Cardiac muscle cell (in vitro differentiated cells and primary cell): Measurements from ENCODE around the gene PRRG4. TPM values are rescaled to one million over a fixed set of nuclear protein-coding genes. Genes with fewer than 3 reads are reported as not detected.

Source experiments
- DNase-seq, 2 donors: peaks; one replicate each; pipeline versions ENCODE4 v3.0.0 to v3.0.0-alpha.2; 2010 to 2017; ENCODE audit warnings: low read depth in 1 of 2, low spot score in 1 of 2
- H3K27ac ChIP-seq: fragments of 200-600 bp; sonication (generic); 2 replicates; pipeline ENCODE4 v1.5.1; 2016
- H3K27me3 ChIP-seq: fragments of 200-600 bp; sonication (generic); 2 replicates; pipeline ENCODE4 v1.6.0; 2016; ENCODE audit warnings: control low read depth
- H3K36me3 ChIP-seq: fragments of 200-600 bp; sonication (generic); 2 replicates; pipeline ENCODE4 v1.5.1; 2016; ENCODE audit warnings: control low read depth
- H3K4me1 ChIP-seq: fragments of 200-600 bp; sonication (generic); 2 replicates; pipeline ENCODE4 v1.8.1; 2017; ENCODE audit warnings: low read depth, mild to moderate bottlenecking, mixed run types
- H3K4me3 ChIP-seq: fragments of 200-600 bp; sonication (generic); 2 replicates; pipeline ENCODE4 v1.5.1; 2016; ENCODE audit warnings: mild to moderate bottlenecking
- H3K9me3 ChIP-seq: fragments of 200-600 bp; sonication (generic); 2 replicates; pipeline ENCODE4 v1.5.1; 2017; ENCODE audit warnings: low read depth, mild to moderate bottlenecking, control low read depth
- polyA plus RNA-seq: library from polyadenylated mRNA; unstranded; fragments of >200 nt; fragmentation: Nextera tagmentation; extraction: Ambion mirVana; gene quantifications from 2 replicates; pipeline ENCODE4 v1.2.1, GENCODE V29; 2016
- total RNA-seq: library from RNA; depleted of rRNA; stranded (reverse); fragments of >200 nt; gene quantifications from 2 replicates; pipeline ENCODE4 v1.2.3, GENCODE V29; 2016
- TF ChIP-seq, protein P1 (sequence below): IDR thresholded peaks from 2 replicates; pipeline ENCODE4 v1.5.1; 2012; ENCODE audit warnings: low read depth, mild to moderate bottlenecking, low read length

Gene PRRG4
- total and polyA plus RNA-seq, 2 experiments from 2014 or later, result not detected

DNA sequence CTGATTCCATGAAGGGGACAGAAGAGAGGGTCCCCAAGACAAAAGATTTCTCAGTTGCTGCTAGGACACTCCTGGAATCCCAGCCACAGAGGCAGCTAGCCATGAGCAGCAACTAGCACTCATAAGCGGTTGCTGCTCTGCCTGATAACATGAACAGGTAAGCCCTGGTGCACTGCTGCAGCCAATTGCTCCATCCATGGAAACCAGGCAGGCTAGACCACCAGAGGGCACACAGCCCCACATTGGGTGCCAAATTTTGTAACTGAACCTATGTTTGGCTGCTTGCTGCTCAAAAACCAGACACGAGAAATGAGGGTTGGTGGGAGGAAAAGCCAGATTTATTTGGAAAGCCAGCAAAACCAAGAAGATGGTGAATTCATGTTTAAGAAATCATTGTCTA, 40.9 kb downstream of the PRRG4 start:
- DNase-seq, result peak; percentile 14 to 16
- TF ChIP-seq, protein P1, sequence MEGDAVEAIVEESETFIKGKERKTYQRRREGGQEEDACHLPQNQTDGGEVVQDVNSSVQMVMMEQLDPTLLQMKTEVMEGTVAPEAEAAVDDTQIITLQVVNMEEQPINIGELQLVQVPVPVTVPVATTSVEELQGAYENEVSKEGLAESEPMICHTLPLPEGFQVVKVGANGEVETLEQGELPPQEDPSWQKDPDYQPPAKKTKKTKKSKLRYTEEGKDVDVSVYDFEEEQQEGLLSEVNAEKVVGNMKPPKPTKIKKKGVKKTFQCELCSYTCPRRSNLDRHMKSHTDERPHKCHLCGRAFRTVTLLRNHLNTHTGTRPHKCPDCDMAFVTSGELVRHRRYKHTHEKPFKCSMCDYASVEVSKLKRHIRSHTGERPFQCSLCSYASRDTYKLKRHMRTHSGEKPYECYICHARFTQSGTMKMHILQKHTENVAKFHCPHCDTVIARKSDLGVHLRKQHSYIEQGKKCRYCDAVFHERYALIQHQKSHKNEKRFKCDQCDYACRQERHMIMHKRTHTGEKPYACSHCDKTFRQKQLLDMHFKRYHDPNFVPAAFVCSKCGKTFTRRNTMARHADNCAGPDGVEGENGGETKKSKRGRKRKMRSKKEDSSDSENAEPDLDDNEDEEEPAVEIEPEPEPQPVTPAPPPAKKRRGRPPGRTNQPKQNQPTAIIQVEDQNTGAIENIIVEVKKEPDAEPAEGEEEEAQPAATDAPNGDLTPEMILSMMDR, result peak; percentile 24

GRCh38 chr11:32874132-32874531, 44.4 kb downstream of the PRRG4 start:
- Histone ChIP-seq H3K9me3 (no peaks in the 10 kb centered on the region), H3K4me1 (no peaks in the 10 kb centered on the region), H3K27ac (no peak overlapping the region), H3K4me3 (no peak overlapping the region), H3K36me3 (no peaks in the 10 kb centered on the region), H3K27me3 (no peaks in the 10 kb centered on the region)
- DNase-seq, result no peak
- TF ChIP-seq, protein P1, result no peak

More for the DNA sequence above, 40.9 kb downstream of the PRRG4 start:
- H3K27me3 ChIP-seq, result no peaks in the 10 kb centered on the region
- no peaks in the 10 kb centered on the region for H3K9me3 ChIP-seq
- no peaks in the 10 kb centered on the region for H3K4me1 ChIP-seq
- H3K36me3 ChIP-seq, result no peaks in the 10 kb centered on the region
- H3K27ac ChIP-seq, result no peak overlapping the region
- no peak overlapping the region for H3K4me3 ChIP-seq

DNA sequence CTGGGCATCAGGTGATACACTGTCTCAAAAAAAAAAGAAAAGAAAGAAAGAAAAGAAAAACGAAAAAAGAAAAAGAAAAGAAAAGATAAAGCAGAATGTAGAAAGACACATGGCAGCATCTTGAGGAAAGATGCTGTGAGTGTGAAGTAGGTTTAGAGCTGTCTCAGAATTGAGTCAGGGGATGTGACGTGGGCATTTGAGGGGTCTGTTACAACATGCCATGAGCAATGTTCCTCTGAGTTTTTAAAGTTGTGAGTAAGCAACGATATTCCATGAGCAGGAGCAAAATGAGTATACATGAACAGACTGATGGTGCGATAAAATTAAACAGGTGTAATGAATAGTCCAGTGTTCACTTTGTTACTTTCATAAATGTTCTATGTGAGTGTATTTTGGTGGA, 51.6 kb downstream of the PRRG4 start:
- no peak for DNase-seq
- H3K36me3 ChIP-seq, result no peaks in the 10 kb centered on the region
- no peaks in the 10 kb centered on the region for H3K9me3 ChIP-seq
- no peaks in the 10 kb centered on the region for H3K4me1 ChIP-seq
- H3K27ac ChIP-seq, result no peak overlapping the region
- no peak overlapping the region for H3K4me3 ChIP-seq
- TF ChIP-seq, protein P1, result no peak
- no peaks in the 10 kb centered on the region for H3K27me3 ChIP-seq

- Histone ChIP-seq H3K27me3 (no peaks in the 10 kb centered on the region), H3K4me1 (no peaks in the 10 kb centered on the region), H3K36me3 (no peaks in the 10 kb centered on the region), H3K27ac (no peak overlapping the region), H3K9me3 (no peaks in the 10 kb centered on the region), H3K4me3 (no peak overlapping the region)
- DNase-seq, result no peak
- TF ChIP-seq, protein P1, result no peak
Observed at GRCh38 chr11:32883421-32883820, 53.7 kb downstream of the PRRG4 start.

DNA sequence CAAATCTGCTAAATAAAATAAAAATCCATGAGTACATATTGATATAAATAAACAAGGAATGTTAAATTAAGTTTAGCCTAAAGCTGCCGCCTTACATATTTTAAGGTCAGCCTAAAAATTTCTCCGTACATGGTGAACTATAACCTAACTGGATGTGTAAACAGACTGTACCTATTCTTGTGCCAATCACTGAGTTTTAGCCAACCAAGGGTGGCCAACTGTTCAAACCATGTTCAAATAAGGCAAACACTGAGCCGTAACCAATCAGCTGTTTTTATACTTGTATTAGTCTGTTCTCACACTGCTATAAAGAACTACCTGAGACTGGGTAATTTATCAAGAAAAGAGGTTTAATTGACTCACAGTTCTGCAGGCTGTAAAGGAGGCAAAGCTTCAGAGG, 54.3 kb downstream of the PRRG4 start:
- Histone ChIP-seq H3K4me1 (no peaks in the 10 kb centered on the region), H3K9me3 (no peaks in the 10 kb centered on the region), H3K27ac (no peak overlapping the region), H3K27me3 (no peaks in the 10 kb centered on the region), H3K36me3 (no peaks in the 10 kb centered on the region), H3K4me3 (no peak overlapping the region)
- TF ChIP-seq, protein P1, result no peak
- no peak for DNase-seq

DNA sequence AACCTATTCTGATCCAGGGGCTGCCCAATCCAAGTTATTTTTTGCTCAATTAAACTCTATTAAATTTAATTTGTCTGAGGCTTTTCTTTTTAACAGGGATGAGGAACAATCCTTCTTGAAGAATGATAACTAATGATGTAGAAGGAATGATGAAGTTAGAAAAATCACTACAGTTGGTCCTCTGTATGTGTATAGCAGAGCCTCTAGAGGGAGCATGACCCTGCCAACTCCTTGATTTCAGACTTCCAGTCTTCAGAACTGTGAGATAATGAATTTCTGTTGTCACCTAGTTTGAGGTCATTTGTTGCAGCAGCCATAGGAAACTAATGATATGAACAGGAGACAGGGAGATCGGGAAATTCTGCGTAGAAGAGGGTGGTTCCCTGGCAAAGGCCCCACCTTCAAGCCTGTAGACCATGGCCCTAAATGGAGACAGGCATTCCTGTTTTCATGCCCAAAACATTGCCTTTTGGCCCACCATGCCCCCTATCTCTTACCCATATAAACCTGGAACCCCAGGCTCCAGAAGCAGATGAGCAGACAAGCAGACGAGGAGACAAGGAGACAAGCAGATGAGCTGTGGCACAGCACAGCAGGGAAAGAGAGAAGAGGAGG, 55.1 kb downstream of the PRRG4 start:
- Histone ChIP-seq H3K36me3 (no peaks in the 10 kb centered on the region), H3K4me1 (no peaks in the 10 kb centered on the region), H3K4me3 (no peak overlapping the region), H3K27ac (no peak overlapping the region), H3K27me3 (no peaks in the 10 kb centered on the region), H3K9me3 (no peaks in the 10 kb centered on the region)
- peak; percentile 9 to 35 for DNase-seq
- TF ChIP-seq, protein P1, result peak; percentile 71
